GM21447 (cell line): ENCODE results near the gene MYO1C.
A peak's percentile ranks its signal among the peaks of the same experiment; 100 is the strongest.
"Not testable (repeated sequence)": the region's sequence is repeated elsewhere in the genome, so short reads cannot be mapped to it uniquely, and the experiment has no call there.

Experiments used
- ATAC-seq: cut with Tn5 transposase; IDR thresholded peaks from one replicate; pipeline ENCODE4 v1.9.1; 2021; ENCODE audit not compliant: unreplicated experiment

The MYO1C gene

GRCh38 chr17:1469231-1469852 is 23.1 kb downstream of the MYO1C start:
- no peak for ATAC-seq

GRCh38 chr17:1467898-1468492 is 24.5 kb downstream of the MYO1C start:
- ATAC-seq: no peak

GRCh38 chr17:1467258-1467657 is 25.2 kb downstream of the MYO1C start:
- no peak for ATAC-seq

- no peak for ATAC-seq
Observed at GRCh38 chr17:1464186-1464585, 28.3 kb downstream of the MYO1C start.

GRCh38 chr17:1462164-1463112 is 30.0 kb downstream of the MYO1C start:
- no peak for ATAC-seq

- ATAC-seq: no peak
Observed at GRCh38 chr17:1461198-1461944, 31.1 kb downstream of the MYO1C start.

GRCh38 chr17:1460233-1460632 is 32.3 kb downstream of the MYO1C start:
- ATAC-seq: no peak

GRCh38 chr17:1455797-1456599 is 36.5 kb downstream of the MYO1C start, which contains the start of gene CRK:
Gene CRK (minus strand): TSS chr17:1456232. CDS start chr17:1456117, 115 bp downstream.
- peak; percentile 65 for ATAC-seq

- peak; percentile 38 for ATAC-seq
Observed at GRCh38 chr17:1455291-1455796, 37.1 kb downstream of the MYO1C start.

GRCh38 chr17:1454541-1454940 is 37.9 kb downstream of the MYO1C start:
- ATAC-seq: no peak

GRCh38 chr17:1453694-1454093 is 38.8 kb downstream of the MYO1C start:
- not testable (repeated sequence) for ATAC-seq

GRCh38 chr17:1452836-1453235 is 39.6 kb downstream of the MYO1C start:
- ATAC-seq: no peak

- not testable (repeated sequence) for ATAC-seq
Observed at GRCh38 chr17:1450261-1450660, 42.2 kb downstream of the MYO1C start.

- ATAC-seq: no peak
Observed at GRCh38 chr17:1449412-1449967, 43.0 kb downstream of the MYO1C start.

GRCh38 chr17:1447052-1447451 is 45.4 kb downstream of the MYO1C start:
- ATAC-seq: no peak

- no peak for ATAC-seq
Observed at GRCh38 chr17:1446201-1446600, 46.3 kb downstream of the MYO1C start.

- ATAC-seq: not testable (repeated sequence)
Observed at GRCh38 chr17:1445695-1446094, 46.8 kb downstream of the MYO1C start.

GRCh38 chr17:1442721-1443120 is 49.8 kb downstream of the MYO1C start:
- ATAC-seq: not testable (repeated sequence)

- no peak for ATAC-seq
Observed at GRCh38 chr17:1442187-1442586, 50.3 kb downstream of the MYO1C start.

- no peak for ATAC-seq
Observed at GRCh38 chr17:1440921-1441320, 51.6 kb downstream of the MYO1C start.
